ENCODE results near the gene RNF126. TPM values are rescaled to one million over a fixed set of nuclear protein-coding genes. Genes with fewer than 3 reads are reported as not detected.

Gene RNF126
- polyA plus RNA-seq, 1 donor (not counting 4 experiments of a cell fraction or from before 2014, with no cell fraction given), result 8.2 TPM

DNA sequence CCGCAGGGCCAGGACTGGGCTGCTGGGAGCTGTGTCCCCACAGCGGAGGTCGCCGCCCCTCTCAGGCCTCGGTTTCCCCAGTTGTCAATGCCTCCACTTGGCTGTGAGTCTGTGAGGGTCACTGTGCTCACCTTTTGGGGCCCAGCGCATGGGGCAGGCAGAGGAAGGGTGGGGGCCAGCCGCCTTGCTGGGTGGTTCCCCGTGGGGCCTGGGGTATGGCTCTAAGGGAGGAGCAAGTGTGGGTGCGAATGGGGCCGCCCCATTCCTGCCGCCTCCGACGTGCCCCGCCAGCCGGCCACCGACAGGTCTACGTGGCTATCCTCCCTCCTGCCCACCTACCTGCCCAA is 24.1 kb downstream of the RNF126 start:
- H3K9ac ChIP-seq (ENCODE audit: control insufficient read depth, extremely low read depth, insufficient read depth, low read length), result peak overlapping the region; percentile 41
- H3K9me3 ChIP-seq (ENCODE audit: control insufficient read depth, low read depth, low read length), result no peaks in the 10 kb centered on the region
- H4K20me1 ChIP-seq (ENCODE audit: control insufficient read depth, extremely low read depth, insufficient read depth, low read length), result no peaks in the 10 kb centered on the region
- dilution Hi-C loops (cut with MboI; ENCODE audit: extremely low pct_ligation_motif_present, low sequenced_read_pairs), result no loop called here
- no peak for FAIRE-seq
- H3K9me1 ChIP-seq (ENCODE audit: control insufficient read depth, extremely low read depth, insufficient read depth, low read length), result no peaks in the 10 kb centered on the region
- no peak for DNase-seq (ENCODE audit: low read depth, low spot score)
- H3K36me3 ChIP-seq (ENCODE audit: control insufficient read depth in 2 of 2, extremely low read depth in 1 of 2, insufficient read depth in 2 of 2, low read length in 2 of 2), result no peaks in the 10 kb centered on the region
- no peak overlapping the region for H3K27ac ChIP-seq (ENCODE audit: control insufficient read depth, insufficient read depth, low read length)
- no peak overlapping the region for H2AFZ ChIP-seq (ENCODE audit: control insufficient read depth, low read length)
- peak overlapping the region; percentile 78 for H3K4me2 ChIP-seq (ENCODE audit: control insufficient read depth, extremely low read depth, insufficient read depth, low read depth, low read length)
- TF ChIP-seq EZH2 (IDR thresholded peaks at IDR 0.05; ENCODE audit: low read length), result no peak
- TF ChIP-seq, protein P1, sequence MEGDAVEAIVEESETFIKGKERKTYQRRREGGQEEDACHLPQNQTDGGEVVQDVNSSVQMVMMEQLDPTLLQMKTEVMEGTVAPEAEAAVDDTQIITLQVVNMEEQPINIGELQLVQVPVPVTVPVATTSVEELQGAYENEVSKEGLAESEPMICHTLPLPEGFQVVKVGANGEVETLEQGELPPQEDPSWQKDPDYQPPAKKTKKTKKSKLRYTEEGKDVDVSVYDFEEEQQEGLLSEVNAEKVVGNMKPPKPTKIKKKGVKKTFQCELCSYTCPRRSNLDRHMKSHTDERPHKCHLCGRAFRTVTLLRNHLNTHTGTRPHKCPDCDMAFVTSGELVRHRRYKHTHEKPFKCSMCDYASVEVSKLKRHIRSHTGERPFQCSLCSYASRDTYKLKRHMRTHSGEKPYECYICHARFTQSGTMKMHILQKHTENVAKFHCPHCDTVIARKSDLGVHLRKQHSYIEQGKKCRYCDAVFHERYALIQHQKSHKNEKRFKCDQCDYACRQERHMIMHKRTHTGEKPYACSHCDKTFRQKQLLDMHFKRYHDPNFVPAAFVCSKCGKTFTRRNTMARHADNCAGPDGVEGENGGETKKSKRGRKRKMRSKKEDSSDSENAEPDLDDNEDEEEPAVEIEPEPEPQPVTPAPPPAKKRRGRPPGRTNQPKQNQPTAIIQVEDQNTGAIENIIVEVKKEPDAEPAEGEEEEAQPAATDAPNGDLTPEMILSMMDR (optimal IDR thresholded peaks at IDR 0.05 in 1 of 3, IDR thresholded peaks at IDR 0.05 in 1 of 3, conservative IDR thresholded peaks at IDR 0.05 in 1 of 3; ENCODE audit: extremely low read depth in 1 of 3, insufficient read depth in 2 of 3, low read length in 3 of 3), result no peak
- H3K27me3 ChIP-seq (ENCODE audit: control insufficient read depth, extremely low read depth, insufficient read depth, low read length), result no peaks in the 10 kb centered on the region
- no peaks in the 10 kb centered on the region for H3K79me2 ChIP-seq (ENCODE audit: control insufficient read depth, insufficient read depth, low read length)
- peaks cover 10% of the 10 kb centered on the region for H3K4me1 ChIP-seq (ENCODE audit: control insufficient read depth, extremely low read depth, insufficient read depth, low read length)
- H3K4me3 ChIP-seq (ENCODE audit: control insufficient read depth in 2 of 3, extremely low read depth in 1 of 3, insufficient read depth in 2 of 3, low read depth in 1 of 3, low read length in 3 of 3), result no peak overlapping the region

GRCh38 chr19:634975-635652 is 27.9 kb downstream of the RNF126 start:
- Histone ChIP-seq H3K79me2 (ENCODE audit: control insufficient read depth, insufficient read depth, low read length) (peaks cover 13% of the 10 kb centered on the region), H3K9me3 (ENCODE audit: control insufficient read depth, low read depth, low read length) (no peaks in the 10 kb centered on the region), H3K9ac (ENCODE audit: control insufficient read depth, extremely low read depth, insufficient read depth, low read length) (no peak overlapping the region), H3K4me1 (ENCODE audit: control insufficient read depth, extremely low read depth, insufficient read depth, low read length) (peaks cover 11% of the 10 kb centered on the region), H3K36me3 (ENCODE audit: control insufficient read depth in 2 of 2, extremely low read depth in 1 of 2, insufficient read depth in 2 of 2, low read length in 2 of 2) (peaks cover 2 to 4% of the 10 kb centered on the region in 2 experiments), H3K9me1 (ENCODE audit: control insufficient read depth, extremely low read depth, insufficient read depth, low read length) (no peaks in the 10 kb centered on the region), H3K4me3 (ENCODE audit: control insufficient read depth in 2 of 3, extremely low read depth in 1 of 3, insufficient read depth in 2 of 3, low read depth in 1 of 3, low read length in 3 of 3) (no peak overlapping the region), H2AFZ (ENCODE audit: control insufficient read depth, low read length) (no peak overlapping the region), H3K4me2 (ENCODE audit: control insufficient read depth, extremely low read depth, insufficient read depth, low read depth, low read length) (no peak overlapping the region), H3K27ac (ENCODE audit: control insufficient read depth, insufficient read depth, low read length) (no peak overlapping the region), H3K27me3 (ENCODE audit: control insufficient read depth, extremely low read depth, insufficient read depth, low read length) (no peaks in the 10 kb centered on the region), H4K20me1 (ENCODE audit: control insufficient read depth, extremely low read depth, insufficient read depth, low read length) (no peaks in the 10 kb centered on the region)
- dilution Hi-C loops (cut with MboI; ENCODE audit: extremely low pct_ligation_motif_present, low sequenced_read_pairs), result no loop called here
- TF ChIP-seq, protein P1 (optimal IDR thresholded peaks at IDR 0.05 in 1 of 3, IDR thresholded peaks at IDR 0.05 in 1 of 3, conservative IDR thresholded peaks at IDR 0.05 in 1 of 3; ENCODE audit: extremely low read depth in 1 of 3, insufficient read depth in 2 of 3, low read length in 3 of 3), result no peak
- TF ChIP-seq EZH2 (IDR thresholded peaks at IDR 0.05; ENCODE audit: low read length), result no peak
- FAIRE-seq, result no peak
- no peak for DNase-seq (ENCODE audit: low read depth, low spot score)
